Natural killer cell (primary cell): ENCODE measurements around the gene GALNT12. TPM values are rescaled to one million over a fixed set of nuclear protein-coding genes. Genes with fewer than 3 reads are reported as not detected.

Source experiments
- ATAC-seq, 3 donors: fragments of 150-1000 bp in 2 of 3; fragments of 200-7000 bp in 1 of 3; cut with Tn5 transposase; 1 replicate in 1 of 3; 2 replicates in 2 of 3; pipeline ENCODE4 v1.10.0; 2021; ENCODE audit warnings: mild to moderate bottlenecking in 2 of 3, moderate library complexity in 2 of 3
- DNase-seq, 2 donors: peaks; one replicate each; pipeline versions ENCODE4 v3.0.0 to v3.0.0-alpha.2; 2013 to 2021; ENCODE audit warnings: mixed read lengths in 1 of 2
- H3K27ac ChIP-seq: one replicate; pipeline ENCODE4 v1.5.1; 2013; ENCODE audit warnings: mild to moderate bottlenecking, low read length
- H3K27me3 ChIP-seq: one replicate; pipeline ENCODE4 v1.6.1; 2013; ENCODE audit warnings: low read length; ENCODE audit not compliant: control insufficient read depth, insufficient read depth
- H3K36me3 ChIP-seq: one replicate; pipeline ENCODE4 v1.6.1; 2013; ENCODE audit warnings: low read length; ENCODE audit not compliant: control insufficient read depth, insufficient read depth
- H3K4me1 ChIP-seq: one replicate; pipeline ENCODE4 v1.6.1; 2013; ENCODE audit warnings: low read length; ENCODE audit not compliant: control insufficient read depth, insufficient read depth
- H3K4me3 ChIP-seq: one replicate; pipeline ENCODE4 v1.5.1; 2013; ENCODE audit warnings: low read length
- H3K9me3 ChIP-seq: one replicate; pipeline ENCODE4 v1.6.1; 2013; ENCODE audit warnings: low read length; ENCODE audit not compliant: control insufficient read depth, insufficient read depth
- H3K27ac Mint-ChIP-seq, 2 donors: one replicate each; pipeline ENCODE4 v1.8.0; 2022; ENCODE audit warnings: mild to moderate bottlenecking in 2 of 2, mixed read lengths in 2 of 2, moderate library complexity in 1 of 2
- H3K27me3 Mint-ChIP-seq, 2 donors: one replicate each; pipeline ENCODE4 v1.8.0; 2022; ENCODE audit warnings: low read depth in 2 of 2, mixed read lengths in 2 of 2
- H3K36me3 Mint-ChIP-seq: one replicate; pipeline ENCODE4 v1.8.0; 2022; ENCODE audit warnings: mixed read lengths
- H3K4me1 Mint-ChIP-seq, 2 donors: one replicate each; pipeline ENCODE4 v1.8.0; 2022; ENCODE audit warnings: mixed read lengths in 2 of 2
- H3K4me3 Mint-ChIP-seq: one replicate; pipeline ENCODE4 v1.8.0; 2022; ENCODE audit warnings: mild to moderate bottlenecking, moderate library complexity, mixed read lengths
- H3K9me3 Mint-ChIP-seq, 2 donors: one replicate each; pipeline ENCODE4 v1.8.0; 2022; ENCODE audit warnings: mixed read lengths in 2 of 2
- CTCF ChIP-seq: fragments of 200-600 bp; IDR thresholded peaks from one replicate; pipeline ENCODE4 v1.8.0; 2022; ENCODE audit warnings: antibody characterized with exemption
- WGBS: methylation state at CpG from one replicate; pipeline ENCODE4 v1.1.7; 2013; ENCODE audit warnings: missing lambda C conversion rate; ENCODE audit not compliant: insufficient coverage; 5-methylcytosine and 5-hydroxymethylcytosine counted together
- intact Hi-C: fragments of 100-400 bp; cut with micrococcal nuclease; formaldehyde crosslinking; loops from one replicate; pipeline ENCODE4 v1.14.2; 2022
- total RNA-seq, 4 donors: library from RNA; stranded (reverse); fragments of 120-200 nt in 1 of 4; gene quantifications; one replicate each; pipeline versions ENCODE4 v1.2.3 to v1.2.4, GENCODE V29; 2013 to 2022

Gene GALNT12
- total RNA-seq, 3 donors from 2014 or later (not counting 1 experiment from before 2014, with no cell fraction given): 9.1 to 9.4 (median 9.4) TPM

GRCh38 chr9:98823666-98824334, 16.3 kb downstream of the GALNT12 start:
- H3K9me3 ChIP-seq: no peaks in the 10 kb centered on the region
- H3K4me3 ChIP-seq: no peak overlapping the region
- Mint-ChIP-seq H3K4me3 (no peak overlapping the region), H3K27ac (peak overlapping the region in 1 of 2 donors; percentile 60), H3K36me3 (no peaks in the 10 kb centered on the region), H3K4me1 (peaks cover 0 to 15% of the 10 kb centered on the region in 2 donors), H3K9me3 (no peaks in the 10 kb centered on the region), H3K27me3 (no peaks in the 10 kb centered on the region)
- no peak overlapping the region for H3K27ac ChIP-seq
- DNase-seq (no peak), ATAC-seq (no peak)
- no peaks in the 10 kb centered on the region for H3K36me3 ChIP-seq
- intact Hi-C loops: no loop called here
- TF ChIP-seq CTCF: no peak
- H3K4me1 ChIP-seq: no peaks in the 10 kb centered on the region
- WGBS: 97% methylated on average over 3 of the region's 3 CpGs
- no peaks in the 10 kb centered on the region for H3K27me3 ChIP-seq

DNA sequence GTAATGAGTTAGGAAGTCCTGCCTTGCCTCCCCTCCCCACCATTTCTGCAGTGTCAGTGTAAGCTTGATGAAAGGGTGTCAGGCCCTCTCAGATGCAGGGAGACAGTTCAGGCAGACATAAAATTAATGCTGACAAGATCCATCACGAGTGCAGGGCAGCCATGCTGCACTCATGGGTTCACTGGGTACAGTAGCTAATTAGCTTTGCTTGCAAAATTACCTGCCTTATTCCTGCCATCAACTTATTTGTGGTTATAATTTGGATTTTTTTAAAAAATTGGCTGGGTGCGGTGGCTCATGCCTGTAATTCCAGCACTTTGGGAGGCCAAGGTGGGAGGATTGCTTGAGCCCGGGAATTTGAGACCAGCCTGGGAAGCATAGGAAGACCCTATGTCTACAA, 17.9 kb downstream of the GALNT12 start:
- no peaks in the 10 kb centered on the region for H3K36me3 ChIP-seq
- ATAC-seq (no peak), DNase-seq (no peak)
- no peaks in the 10 kb centered on the region for H3K9me3 Mint-ChIP-seq
- no peak overlapping the region for H3K27ac Mint-ChIP-seq
- H3K27ac ChIP-seq: no peak overlapping the region
- H3K27me3 Mint-ChIP-seq: no peaks in the 10 kb centered on the region
- WGBS: 90% methylated on average over 3 of the region's 3 CpGs
- intact Hi-C loops: no loop called here
- H3K4me1 Mint-ChIP-seq: peaks cover 0 to 15% of the 10 kb centered on the region in 2 donors
- H3K36me3 Mint-ChIP-seq: no peaks in the 10 kb centered on the region
- H3K4me1 ChIP-seq: no peaks in the 10 kb centered on the region
- H3K4me3 ChIP-seq: no peak overlapping the region
- TF ChIP-seq CTCF: no peak
- H3K27me3 ChIP-seq: no peaks in the 10 kb centered on the region
- no peaks in the 10 kb centered on the region for H3K9me3 ChIP-seq
- no peak overlapping the region for H3K4me3 Mint-ChIP-seq

DNA sequence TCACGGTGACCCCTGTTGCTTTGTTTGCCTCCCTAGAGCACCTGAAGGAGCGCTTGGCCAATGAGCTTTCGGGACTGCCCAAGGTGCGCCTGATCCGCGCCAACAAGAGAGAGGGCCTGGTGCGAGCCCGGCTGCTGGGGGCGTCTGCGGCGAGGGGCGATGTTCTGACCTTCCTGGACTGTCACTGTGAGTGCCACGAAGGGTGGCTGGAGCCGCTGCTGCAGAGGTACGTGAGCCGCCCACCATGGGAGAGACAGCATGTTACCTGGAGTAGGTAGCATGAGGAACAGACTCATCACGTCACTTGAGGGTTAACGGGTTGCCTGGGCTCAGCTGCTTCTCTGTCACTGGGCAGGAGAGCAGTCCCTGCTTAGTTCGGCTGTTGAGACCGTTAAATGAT, 19.2 kb downstream of the GALNT12 start:
- no peaks in the 10 kb centered on the region for H3K36me3 ChIP-seq
- Mint-ChIP-seq H3K4me1 (peaks cover 0 to 15% of the 10 kb centered on the region in 2 donors), H3K27me3 (no peaks in the 10 kb centered on the region), H3K4me3 (no peak overlapping the region), H3K36me3 (no peaks in the 10 kb centered on the region), H3K27ac (no peak overlapping the region), H3K9me3 (no peaks in the 10 kb centered on the region)
- no peak overlapping the region for H3K27ac ChIP-seq
- no peaks in the 10 kb centered on the region for H3K9me3 ChIP-seq
- DNase-seq (no peak), ATAC-seq (no peak)
- H3K27me3 ChIP-seq: no peaks in the 10 kb centered on the region
- WGBS: 97% methylated on average over 20 of the region's 20 CpGs
- intact Hi-C loops: no loop called here
- TF ChIP-seq CTCF: no peak
- H3K4me3 ChIP-seq: no peak overlapping the region
- no peaks in the 10 kb centered on the region for H3K4me1 ChIP-seq

DNA sequence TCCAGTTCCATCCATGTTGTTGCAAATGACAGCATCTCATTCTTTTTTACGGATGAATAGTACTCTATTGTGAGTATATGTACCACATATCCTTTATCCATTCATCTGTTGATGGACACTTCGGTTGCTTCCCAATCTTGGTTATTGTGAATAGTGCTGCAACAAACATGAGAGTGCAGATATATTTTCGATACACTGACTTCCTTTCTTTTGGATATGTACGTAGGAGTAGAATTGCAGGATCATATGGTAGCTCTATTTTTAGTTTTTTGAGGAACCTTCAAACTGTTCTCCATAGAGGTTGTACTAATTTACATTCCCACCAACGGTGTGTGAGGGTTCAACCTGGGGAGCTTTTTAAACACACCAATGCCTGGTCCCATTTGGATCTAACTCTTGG, 22.3 kb downstream of the GALNT12 start:
- no peak for DNase-seq
- Mint-ChIP-seq H3K4me1 (no peaks in the 10 kb centered on the region), H3K27me3 (no peaks in the 10 kb centered on the region), H3K36me3 (no peaks in the 10 kb centered on the region), H3K4me3 (no peak overlapping the region), H3K9me3 (no peaks in the 10 kb centered on the region), H3K27ac (no peak overlapping the region)
- intact Hi-C loops: no loop called here
- ATAC-seq: no peak
- Histone ChIP-seq H3K36me3 (no peaks in the 10 kb centered on the region), H3K27me3 (no peaks in the 10 kb centered on the region), H3K27ac (no peak overlapping the region), H3K4me3 (no peak overlapping the region), H3K9me3 (no peaks in the 10 kb centered on the region), H3K4me1 (no peaks in the 10 kb centered on the region)
- WGBS: 96% methylated on average over 3 of the region's 5 CpGs
- no peak for TF ChIP-seq CTCF
